GM21619 (cell line): ENCODE measurements around the gene MDM2.
A peak's percentile ranks its signal among the peaks of the same experiment; 100 is the strongest.
"Not testable (repeated sequence)": the region's sequence is repeated elsewhere in the genome, so short reads cannot be mapped to it uniquely, and the experiment has no call there.

Source experiments
- ATAC-seq: cut with Tn5 transposase; IDR thresholded peaks from one replicate; pipeline ENCODE4 v1.9.1; 2021; ENCODE audit not compliant: unreplicated experiment

MDM2 gene

GRCh38 chr12:68805592-68806120 is 2.3 kb upstream of the MDM2 start:
- ATAC-seq, result no peak

- ATAC-seq, result no peak
Observed at GRCh38 chr12:68806488-68807237, 1.3 kb upstream of the MDM2 start.

GRCh38 chr12:68807274-68807575 is 752 bp upstream of the MDM2 start:
- not testable (repeated sequence) for ATAC-seq

- ATAC-seq, result peak; percentile 46
Observed at GRCh38 chr12:68808388-68809189, 612 bp downstream of the MDM2 start.

GRCh38 chr12:68809190-68810026 is 1.4 kb downstream of the MDM2 start:
- no peak for ATAC-seq

GRCh38 chr12:68810027-68810389 is 2.0 kb downstream of the MDM2 start:
- not testable (repeated sequence) for ATAC-seq

- ATAC-seq, result not testable (repeated sequence)
Observed at GRCh38 chr12:68811573-68811972, 3.6 kb downstream of the MDM2 start.

- no peak for ATAC-seq
Observed at GRCh38 chr12:68812553-68813241, 4.7 kb downstream of the MDM2 start.

- ATAC-seq, result no peak
Observed at GRCh38 chr12:68813242-68813593, 5.2 kb downstream of the MDM2 start.

GRCh38 chr12:68814490-68815231 is 6.7 kb downstream of the MDM2 start:
- no peak for ATAC-seq

- no peak for ATAC-seq
Observed at GRCh38 chr12:68815232-68815927, 7.4 kb downstream of the MDM2 start.

GRCh38 chr12:68815928-68816800 is 8.2 kb downstream of the MDM2 start:
- ATAC-seq, result no peak

GRCh38 chr12:68819481-68819880 is 11.5 kb downstream of the MDM2 start:
- ATAC-seq, result not testable (repeated sequence)

GRCh38 chr12:68821357-68822188 is 13.6 kb downstream of the MDM2 start:
- no peak for ATAC-seq

GRCh38 chr12:68823696-68824095 is 15.7 kb downstream of the MDM2 start:
- no peak for ATAC-seq

GRCh38 chr12:68824131-68824530 is 16.2 kb downstream of the MDM2 start:
- ATAC-seq, result no peak

GRCh38 chr12:68824597-68825250 is 16.7 kb downstream of the MDM2 start:
- ATAC-seq, result no peak
